H1 (cell line): ENCODE results near the gene PHLDA3. TPM values are rescaled to one million over a fixed set of nuclear protein-coding genes. Genes with fewer than 3 reads are reported as not detected.

ENCODE experiments used
- CTCF ChIA-PET: fragments of 300-600 bp; sonication (Branson Sonifier 250); formaldehyde crosslinking; loops from one replicate; lab custom pipeline; 2021; ENCODE audit not compliant: partially characterized antibody; lab: Charles Lee
- POLR2A ChIA-PET: fragments of 300-600 bp; sonication (Branson Sonifier 250); formaldehyde crosslinking; loops from one replicate; lab custom pipeline; 2021; ENCODE audit warnings: inconsistent platforms; ENCODE audit not compliant: partially characterized antibody; lab: Charles Lee
- DNase-seq, 2 experiments: peaks; one replicate each; pipeline versions ENCODE4 v3.0.0 to v3.0.0-alpha.2; 2010 to 2022; ENCODE audit warnings: low spot score in 2 of 2, low read depth in 1 of 2, mixed read lengths in 1 of 2
- FAIRE-seq: peaks from 2 replicates; lab custom pipeline; 2011; peaks lifted over from hg19 to GRCh38; lab: Jason Lieb, UNC
- H2AFZ ChIP-seq: 2 replicates; pipeline ENCODE4 v1.8.1; 2012; ENCODE audit warnings: low read length, inconsistent platforms
- H2AK5ac ChIP-seq: 2 replicates; pipeline ENCODE4 v1.6.1; 2013; ENCODE audit warnings: low read depth, low read length
- H2BK120ac ChIP-seq: replicated peaks from 2 replicates; pipeline ENCODE3; 2013; ENCODE audit warnings: low read depth, low read length, inconsistent platforms
- H2BK12ac ChIP-seq: 2 replicates; pipeline ENCODE4 v1.6.1; 2013; ENCODE audit warnings: low read depth, low read length
- H2BK15ac ChIP-seq: 2 replicates; pipeline ENCODE4 v1.6.1; 2013; ENCODE audit warnings: low read length
- H2BK20ac ChIP-seq: 2 replicates; pipeline ENCODE4 v1.6.1; 2013; ENCODE audit warnings: low read length
- H2BK5ac ChIP-seq: 2 replicates; pipeline ENCODE4 v1.6.1; 2013; ENCODE audit warnings: low read depth, low read length
- H3K14ac ChIP-seq: 2 replicates; pipeline ENCODE4 v1.6.1; 2013; ENCODE audit warnings: inconsistent platforms; ENCODE audit not compliant: insufficient read length
- H3K18ac ChIP-seq: 2 replicates; pipeline ENCODE4 v1.6.1; 2013; ENCODE audit warnings: low read length; ENCODE audit errors: extremely low read depth
- H3K23ac ChIP-seq: 2 replicates; pipeline ENCODE4 v1.6.1; 2013; ENCODE audit warnings: inconsistent platforms; ENCODE audit not compliant: insufficient read length
- H3K23me2 ChIP-seq: 2 replicates; pipeline ENCODE4 v1.6.1; 2013; ENCODE audit warnings: low read depth, low read length
- H3K27ac ChIP-seq: 2 replicates; pipeline ENCODE4 v1.6.1; 2011; ENCODE audit warnings: low read depth, low read length, inconsistent platforms
- H3K27me3 ChIP-seq, 4 experiments: replicated peaks in 1 of 4; 1 replicate in 1 of 4; 2 replicates in 3 of 4; pipeline versions ENCODE4 v1.6.1 to v1.8.1; 2011 to 2013; ENCODE audit warnings: low read length in 3 of 4, mild to moderate bottlenecking in 3 of 4, inconsistent platforms in 2 of 4, mixed read lengths in 2 of 4, moderate library complexity in 1 of 4; ENCODE audit not compliant: control insufficient read depth in 3 of 4, insufficient read depth in 3 of 4; ENCODE audit errors: extremely low read depth in 1 of 4
- H3K36me3 ChIP-seq, 4 experiments: 2 replicates each; pipeline versions ENCODE4 v1.6.1 to v1.8.1; 2011 to 2013; ENCODE audit warnings: mild to moderate bottlenecking in 4 of 4, low read length in 3 of 4, moderate library complexity in 2 of 4, control low read depth in 1 of 4, inconsistent platforms in 1 of 4; ENCODE audit not compliant: insufficient read depth in 4 of 4, control insufficient read depth in 2 of 4
- H3K4ac ChIP-seq: replicated peaks from 2 replicates; pipeline ENCODE3; 2013; ENCODE audit warnings: low read length, low read depth, mixed read lengths, inconsistent platforms; ENCODE audit not compliant: insufficient read length
- H3K4me1 ChIP-seq, 4 experiments: replicated peaks in 1 of 4; 1 replicate in 1 of 4; 2 replicates in 3 of 4; pipeline versions ENCODE4 v1.6.1 to v1.8.1; 2011 to 2013; ENCODE audit warnings: low read length in 3 of 4, inconsistent platforms in 2 of 4, mixed read lengths in 1 of 4; ENCODE audit not compliant: insufficient read depth in 4 of 4, control insufficient read depth in 3 of 4
- H3K4me2 ChIP-seq, 2 experiments: 2 replicates each; pipeline versions ENCODE4 v1.6.1 to v1.8.1; 2011 to 2013; ENCODE audit warnings: low read depth in 2 of 2, low read length in 2 of 2, control low read depth in 1 of 2, inconsistent platforms in 1 of 2, mild to moderate bottlenecking in 1 of 2; ENCODE audit not compliant: insufficient read depth in 1 of 2
- H3K4me3 ChIP-seq, 4 experiments: fragments of 200-600, 300-600 bp in 1 of 4; sonication (generic), shearing (Covaris generic), sonication (Bioruptor Twin) in 1 of 4; 2 replicates each; pipeline versions ENCODE4 v1.5.1 to v1.8.1; 2011 to 2016; ENCODE audit warnings: low read length in 4 of 4, low read depth in 3 of 4, control low read depth in 2 of 4, inconsistent platforms in 2 of 4, mild to moderate bottlenecking in 2 of 4, mixed read lengths in 1 of 4, moderate library complexity in 1 of 4; ENCODE audit not compliant: insufficient read depth in 2 of 4; ENCODE audit errors: extremely low read depth in 1 of 4
- H3K56ac ChIP-seq: replicated peaks from 2 replicates; pipeline ENCODE3; 2013; ENCODE audit warnings: low read depth, mild to moderate bottlenecking, mixed read lengths, low read length, inconsistent platforms; ENCODE audit not compliant: insufficient read length
- H3K79me1 ChIP-seq: 2 replicates; pipeline ENCODE4 v1.6.1; 2013; ENCODE audit warnings: low read depth, low read length, control low read depth
- H3K79me2 ChIP-seq, 2 experiments: 2 replicates each; pipeline versions ENCODE4 v1.6.1 to v1.8.1; 2012 to 2013; ENCODE audit warnings: low read length in 2 of 2, mild to moderate bottlenecking in 2 of 2, inconsistent platforms in 1 of 2; ENCODE audit not compliant: insufficient read depth in 2 of 2, control insufficient read depth in 1 of 2
- H3K9ac ChIP-seq, 4 experiments: replicated peaks in 1 of 4; 1 replicate in 1 of 4; 2 replicates in 3 of 4; pipeline versions ENCODE4 v1.6.1 to v1.8.1; 2011 to 2013; ENCODE audit warnings: low read depth in 3 of 4, low read length in 3 of 4, control low read depth in 2 of 4, mild to moderate bottlenecking in 2 of 4, moderate library complexity in 2 of 4, inconsistent platforms in 1 of 4; ENCODE audit errors: extremely low read depth in 1 of 4
- H3K9me3 ChIP-seq, 2 experiments: 2 replicates each; pipeline versions ENCODE4 v1.6.1 to v1.8.1; 2012 to 2013; ENCODE audit warnings: mild to moderate bottlenecking in 2 of 2, moderate library complexity in 2 of 2, control low read depth in 1 of 2, inconsistent platforms in 1 of 2, low read depth in 1 of 2, low read length in 1 of 2, mixed read lengths in 1 of 2; ENCODE audit not compliant: insufficient read depth in 2 of 2
- H4K20me1 ChIP-seq, 2 experiments: replicated peaks in 1 of 2; 2 replicates each; pipeline versions ENCODE3 to v1.8.1; 2011 to 2013; ENCODE audit warnings: inconsistent platforms in 2 of 2, low read length in 2 of 2, mild to moderate bottlenecking in 1 of 2; ENCODE audit not compliant: insufficient read depth in 2 of 2, control insufficient read depth in 1 of 2
- H4K5ac ChIP-seq: 2 replicates; pipeline ENCODE4 v1.6.1; 2013; ENCODE audit warnings: low read length, low read depth, mixed read lengths, inconsistent platforms; ENCODE audit not compliant: insufficient read length
- H4K8ac ChIP-seq: 2 replicates; pipeline ENCODE4 v1.8.0; 2013; ENCODE audit warnings: mild to moderate bottlenecking, moderate library complexity, low read length, inconsistent platforms; ENCODE audit not compliant: insufficient read depth; ENCODE audit errors: extremely low read depth
- H4K91ac ChIP-seq: replicated peaks from 2 replicates; pipeline ENCODE3; 2013; ENCODE audit warnings: low read length, mixed read lengths, inconsistent platforms; ENCODE audit not compliant: insufficient read length
- ATF2 ChIP-seq: IDR thresholded peaks from 2 replicates; pipeline ENCODE4 v1.6.1; 2012; ENCODE audit warnings: low read length, inconsistent platforms
- CREB1 ChIP-seq: IDR thresholded peaks from 2 replicates; pipeline ENCODE4 v1.6.1; 2012; ENCODE audit warnings: inconsistent platforms
- GTF2F1 ChIP-seq: IDR thresholded peaks from 2 replicates; pipeline ENCODE4 v1.6.1; 2012; ENCODE audit warnings: low read depth, low read length, improper control_type of control experiment, borderline replicate concordance
- HDAC6 ChIP-seq: IDR thresholded peaks from one replicate; pipeline ENCODE4 v1.7.1; 2012; ENCODE audit warnings: low read depth, mild to moderate bottlenecking, inconsistent platforms, low read length, moderate library complexity
- JUN ChIP-seq: IDR thresholded peaks from 2 replicates; pipeline ENCODE4 v1.6.1; 2011; ENCODE audit warnings: low read depth, mild to moderate bottlenecking, improper control_type of control experiment, low read length
- POLR2A ChIP-seq, 2 experiments: IDR thresholded peaks; 1 replicate in 1 of 2; 2 replicates in 1 of 2; pipeline ENCODE4 v1.6.1; 2011; ENCODE audit warnings: low read depth in 2 of 2, low read length in 2 of 2, mild to moderate bottlenecking in 2 of 2; ENCODE audit errors: control extremely low read depth in 1 of 2
- SIN3A ChIP-seq, 2 experiments: IDR thresholded peaks in 1 of 2; conservative IDR thresholded peaks in 1 of 2; 2 replicates each; pipeline ENCODE4 v1.6.1; 2011 to 2012; ENCODE audit warnings: low read length in 2 of 2, improper control_type of control experiment in 1 of 2, low read depth in 1 of 2, mild to moderate bottlenecking in 1 of 2
- TAF7 ChIP-seq: optimal IDR thresholded peaks from 2 replicates; pipeline ENCODE3; 2011; ENCODE audit warnings: low read depth, mild to moderate bottlenecking, inconsistent platforms, low read length, moderate library complexity, borderline replicate concordance
- USF2 ChIP-seq: IDR thresholded peaks from 2 replicates; pipeline ENCODE4 v1.6.1; 2011; ENCODE audit warnings: low read length, improper control_type of control experiment
- YY1 ChIP-seq: IDR thresholded peaks from 2 replicates; pipeline ENCODE4 v1.6.1; 2011; ENCODE audit warnings: low read depth, mild to moderate bottlenecking, low read length
- WGBS, 2 experiments: shearing (Covaris generic) in 1 of 2; methylation state at CpG; one replicate each; pipeline versions ENCODE4 v1.1.6 to v1.1.7; 2013 to 2015; ENCODE audit warnings: low lambda C conversion rate in 2 of 2, mixed read lengths in 2 of 2, inconsistent platforms in 1 of 2, low coverage in 1 of 2, missing lambda C conversion rate in 1 of 2; ENCODE audit not compliant: insufficient replicate concordance in 2 of 2, insufficient coverage in 1 of 2, insufficient read length in 1 of 2; ENCODE audit errors: extremely low coverage in 1 of 2, missing lambda C conversion rate in 1 of 2; 5-methylcytosine and 5-hydroxymethylcytosine counted together
- polyA plus RNA-seq, 7 experiments: library from polyadenylated mRNA; depleted of rRNA in 3 of 7; stranded (reverse) in 5 of 7; unstranded in 2 of 7; fragments of >200 nt in 5 of 7; fragments of 200-250 nt in 2 of 7; gene quantifications; 1 replicate in 5 of 7; 2 replicates in 1 of 7; 4 replicates in 1 of 7; pipeline versions ENCODE4 v1.2.1 to v1.2.3, GENCODE V29; 2011 to 2013; ENCODE audit warnings: missing spikeins in 2 of 7, mixed read lengths in 2 of 7
- total RNA-seq: library from RNA; stranded (reverse); fragmentation: NEBNext Ultra II Directional; extraction: Animal tissue kit (Norgen Biotek cat#: 25700); gene quantifications from 2 replicates; pipeline ENCODE4 v1.2.1, GENCODE V29; 2021

The PHLDA3 gene
- total and polyA plus RNA-seq, 2 of the 8 experiments (the other 6 are each of a cell fraction or from before 2014, with no cell fraction given) = 25.5 to 27.5 TPM

- no peaks in the 10 kb centered on the region for H3K79me1 ChIP-seq
- no peak for FAIRE-seq
- no peak overlapping the region for H2BK12ac ChIP-seq
- H4K20me1 ChIP-seq = no peaks in the 10 kb centered on the region
- H2BK5ac ChIP-seq = no peak overlapping the region
- ChIA-PET POLR2A (no interaction called here), CTCF (interaction anchor here (0.7 to 2.5 kb wide), 3 partner anchors 20 to 365 kb away, joined by 3 to 8 read pairs (median 3); no protein-coding TSS in a partner anchor)
- no peak overlapping the region for H2BK120ac ChIP-seq
- no peak overlapping the region for H2BK15ac ChIP-seq
- no peak overlapping the region for H3K14ac ChIP-seq
- H2AFZ ChIP-seq = no peak overlapping the region
- H3K27ac ChIP-seq = no peak overlapping the region
- H2BK20ac ChIP-seq = no peak overlapping the region
- H3K4me2 ChIP-seq = no peak overlapping the region
- no peak overlapping the region for H2AK5ac ChIP-seq
- no peaks in the 10 kb centered on the region for H3K23me2 ChIP-seq
- WGBS, 2 experiments = 85% methylated on average over 5 of the region's 6 CpGs; no CpG with 5 or more reads in 1 of the 2 experiments
- no peak overlapping the region for H4K8ac ChIP-seq
- no peak overlapping the region for H3K4ac ChIP-seq
- H3K56ac ChIP-seq = no peak overlapping the region
- no peaks in the 10 kb centered on the region for H3K79me2 ChIP-seq
- H3K9me3 ChIP-seq = no peaks in the 10 kb centered on the region; a peak in 1 of 4 replicates
- H4K91ac ChIP-seq = no peak overlapping the region
- DNase-seq = no peak
- H3K23ac ChIP-seq = no peak overlapping the region
- no peak overlapping the region for H3K4me3 ChIP-seq
- no peak for TF ChIP-seq HDAC6
- TF ChIP-seq YY1 = no peak
- no peak for TF ChIP-seq TAF7
- TF ChIP-seq USF2 = no peak
- TF ChIP-seq CREB1 = no peak
- TF ChIP-seq ATF2 = no peak
- TF ChIP-seq JUN = no peak
- no peak for TF ChIP-seq GTF2F1
- TF ChIP-seq POLR2A (IDR thresholded peaks at IDR 0.05; ENCODE audit: control extremely low read depth in 1 of 2, low read depth in 2 of 2, low read length in 2 of 2) = no peak
- no peak for TF ChIP-seq SIN3A (conservative IDR thresholded peaks at IDR 0.05 in 1 of 2, IDR thresholded peaks at IDR 0.05 in 1 of 2; ENCODE audit: low read depth in 1 of 2, low read length in 2 of 2)
- no peaks in the 10 kb centered on the region for H3K4me1 ChIP-seq
- H3K36me3 ChIP-seq = no peaks in the 10 kb centered on the region
- no peaks in the 10 kb centered on the region for H3K27me3 ChIP-seq
- H4K5ac ChIP-seq = no peak overlapping the region
- H3K9ac ChIP-seq = no peak overlapping the region; a peak in 1 of 7 replicates
- H3K18ac ChIP-seq = no peak overlapping the region
Measured at GRCh38 chr1:201427963-201428362, 41.0 kb downstream of the PHLDA3 start.
